GM21528 (cell line): Measurements from ENCODE around the gene SIAH3.
"Not testable (repeated sequence)": the region's sequence is repeated elsewhere in the genome, so short reads cannot be mapped to it uniquely, and the experiment has no call there.

ENCODE experiments used
- ATAC-seq: cut with Tn5 transposase; IDR thresholded peaks from one replicate; pipeline ENCODE4 v1.9.1; 2021; ENCODE audit warnings: mild to moderate bottlenecking, moderate library complexity; ENCODE audit not compliant: unreplicated experiment, low FRiP score

SIAH3 gene

GRCh38 chr13:45784755-45785675 is 66.5 kb downstream of the SIAH3 start:
- ATAC-seq, result no peak

- ATAC-seq, result no peak
These were observed 68.1 kb downstream of the SIAH3 start for GRCh38 chr13:45783346-45784043.

- ATAC-seq, result no peak
These were observed 69.1 kb downstream of the SIAH3 start for GRCh38 chr13:45782327-45783045.

GRCh38 chr13:45781553-45782326 is 69.8 kb downstream of the SIAH3 start:
- no peak for ATAC-seq

- ATAC-seq, result no peak
These were observed 71.7 kb downstream of the SIAH3 start for GRCh38 chr13:45779901-45780300.

- ATAC-seq, result no peak
These were observed 72.7 kb downstream of the SIAH3 start for GRCh38 chr13:45778882-45779281.

GRCh38 chr13:45776748-45777147 is 74.8 kb downstream of the SIAH3 start:
- ATAC-seq, result no peak

- no peak for ATAC-seq
These were observed 76.1 kb downstream of the SIAH3 start for GRCh38 chr13:45775401-45775963.

GRCh38 chr13:45773944-45774343 is 77.6 kb downstream of the SIAH3 start:
- ATAC-seq, result no peak

- no peak for ATAC-seq
These were observed 78.3 kb downstream of the SIAH3 start for GRCh38 chr13:45773236-45773635.

GRCh38 chr13:45770886-45771285 is 80.7 kb downstream of the SIAH3 start:
- ATAC-seq, result no peak

GRCh38 chr13:45768656-45769479 is 82.7 kb downstream of the SIAH3 start:
- ATAC-seq, result no peak

- no peak for ATAC-seq
These were observed 86.1 kb downstream of the SIAH3 start for GRCh38 chr13:45765464-45765863.

- ATAC-seq, result no peak
These were observed 88.1 kb downstream of the SIAH3 start for GRCh38 chr13:45763419-45763818.

GRCh38 chr13:45757589-45757988 is 94.0 kb downstream of the SIAH3 start:
- not testable (repeated sequence) for ATAC-seq

GRCh38 chr13:45756498-45756897 is 95.1 kb downstream of the SIAH3 start:
- ATAC-seq, result not testable (repeated sequence)

- no peak for ATAC-seq
These were observed 99.0 kb downstream of the SIAH3 start for GRCh38 chr13:45752510-45752909.

- ATAC-seq, result no peak
These were observed 99.7 kb downstream of the SIAH3 start for GRCh38 chr13:45751885-45752284.

GRCh38 chr13:45750566-45750965 is 101.0 kb downstream of the SIAH3 start:
- no peak for ATAC-seq
